NCI-H774 (cell line): ENCODE results near the gene CALN1.
A peak's percentile ranks its signal among the peaks of the same experiment; 100 is the strongest.
"Not testable (repeated sequence)": the region's sequence is repeated elsewhere in the genome, so short reads cannot be mapped to it uniquely, and the experiment has no call there.

Experiments
- DNase-seq: peaks from one replicate; lab custom pipeline; 2025; lab: John Stamatoyannopoulos, UW

CALN1 gene

GRCh38 chr7:72097226-72097625 lies 314.9 kb downstream of the CALN1 start:
- no peak for DNase-seq

- DNase-seq = no peak
Measured at GRCh38 chr7:72092769-72093168, 319.4 kb downstream of the CALN1 start.

GRCh38 chr7:72087926-72088325 lies 324.2 kb downstream of the CALN1 start:
- no peak for DNase-seq

GRCh38 chr7:72080865-72081510 lies 331.1 kb downstream of the CALN1 start:
- DNase-seq = no peak

- DNase-seq = peak; percentile 32
Measured at GRCh38 chr7:72080341-72080766, 331.8 kb downstream of the CALN1 start.

GRCh38 chr7:72078856-72079255 lies 333.3 kb downstream of the CALN1 start:
- DNase-seq = no peak

GRCh38 chr7:72078301-72078700 lies 333.8 kb downstream of the CALN1 start:
- DNase-seq = no peak

GRCh38 chr7:72077786-72078185 lies 334.4 kb downstream of the CALN1 start:
- DNase-seq = no peak

- DNase-seq = no peak
Measured at GRCh38 chr7:72072901-72073300, 339.2 kb downstream of the CALN1 start.

GRCh38 chr7:72069263-72069662 lies 342.9 kb downstream of the CALN1 start:
- no peak for DNase-seq

GRCh38 chr7:72065764-72066163 lies 346.4 kb downstream of the CALN1 start:
- DNase-seq = not testable (repeated sequence)

- no peak for DNase-seq
Measured at GRCh38 chr7:72064916-72065315, 347.2 kb downstream of the CALN1 start.

GRCh38 chr7:72063330-72063729 lies 348.8 kb downstream of the CALN1 start:
- DNase-seq = no peak

GRCh38 chr7:72062666-72063065 lies 349.5 kb downstream of the CALN1 start:
- no peak for DNase-seq

- no peak for DNase-seq
Measured at GRCh38 chr7:72059925-72060324, 352.2 kb downstream of the CALN1 start.

- no peak for DNase-seq
Measured at GRCh38 chr7:72058579-72058978, 353.6 kb downstream of the CALN1 start.

GRCh38 chr7:72057796-72058195 lies 354.3 kb downstream of the CALN1 start:
- DNase-seq = no peak

GRCh38 chr7:72057231-72057630 lies 354.9 kb downstream of the CALN1 start:
- DNase-seq = no peak

- DNase-seq = no peak
Measured at GRCh38 chr7:72055426-72055825, 356.7 kb downstream of the CALN1 start.

- DNase-seq = no peak
Measured at GRCh38 chr7:72053292-72053691, 358.8 kb downstream of the CALN1 start.

GRCh38 chr7:72048420-72048819 lies 363.7 kb downstream of the CALN1 start:
- DNase-seq = no peak

- DNase-seq = no peak
Measured at GRCh38 chr7:72042855-72043254, 369.3 kb downstream of the CALN1 start.

GRCh38 chr7:72040641-72041040 lies 371.5 kb downstream of the CALN1 start:
- no peak for DNase-seq

GRCh38 chr7:72039460-72039859 lies 372.7 kb downstream of the CALN1 start:
- no peak for DNase-seq
